ENCODE data around the gene HOXC11. TPM values are rescaled to one million over a fixed set of nuclear protein-coding genes. Genes with fewer than 3 reads are reported as not detected.
A peak's percentile ranks its signal among the peaks of the same experiment; 100 is the strongest.

HOXC11 gene
- total RNA-seq, 1 experiment from 2014 or later, result 5.7 TPM

DNA sequence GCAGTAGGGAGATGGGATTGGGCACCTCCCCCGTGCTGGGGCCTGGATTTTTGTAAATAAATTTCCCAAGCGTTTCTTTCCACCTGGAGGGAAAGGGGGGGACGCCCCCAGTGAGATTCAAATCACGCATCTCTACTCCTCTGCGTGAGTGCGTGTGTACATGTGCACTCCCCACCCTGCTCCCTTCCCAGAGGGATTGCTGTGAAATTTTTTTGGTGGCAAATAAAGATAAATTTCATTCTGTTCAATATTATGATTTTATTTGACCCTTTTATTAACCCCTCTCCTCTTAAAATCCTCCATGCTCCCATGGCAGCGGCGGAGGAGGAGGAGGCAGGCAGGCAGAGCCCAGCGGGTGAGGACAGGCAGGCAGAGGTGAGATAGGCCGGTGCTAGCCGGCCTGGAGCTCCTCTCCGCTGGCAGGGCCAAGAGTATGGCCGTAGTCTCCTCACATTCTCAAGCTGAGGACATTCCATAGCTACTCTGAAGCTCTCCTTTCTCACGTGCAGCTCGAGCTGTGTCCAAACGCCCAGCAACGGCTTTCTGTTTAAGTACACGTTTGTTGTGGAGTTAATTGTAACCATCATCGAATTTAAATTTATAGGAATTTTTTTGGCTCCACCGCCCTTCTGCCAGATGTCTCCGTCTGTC is 3.4 kb downstream of the HOXC11 start:
- no peak overlapping the region for H3K4me3 ChIP-seq (ENCODE audit: low read depth, low read length, poor library complexity, severe bottlenecking)
- H3K27me3 ChIP-seq (replicated peaks; ENCODE audit: insufficient read depth, low read depth, low read length, poor library complexity), result no peaks in the 10 kb centered on the region
- ChIA-PET CTCF (interaction anchor here (0.6 to 1.1 kb wide), 2 partner anchors 9 to 208 kb away, joined by 6 to 8 read pairs; partner anchors contain the start of gene HOXC10), POLR2A (ENCODE audit: low non-redundant PET) (no interaction called here)
- no peak for DNase-seq (ENCODE audit: low spot score)
- TF ChIP-seq CTCF (conservative IDR thresholded peaks at IDR 0.05; ENCODE audit: low read depth, low read length) (no peak), EZH2 (IDR thresholded peaks at IDR 0.05; ENCODE audit: borderline replicate concordance, low read depth, low read length, poor library complexity, severe bottlenecking) (no peak)
- peaks cover 50% of the 10 kb centered on the region for H3K4me1 ChIP-seq (ENCODE audit: insufficient read depth, low read length, poor library complexity, severe bottlenecking)
- no peaks in the 10 kb centered on the region for H3K36me3 ChIP-seq (ENCODE audit: insufficient read depth, low read length, poor library complexity, severe bottlenecking)
- BruUV-seq (replicated peaks), result no TSS peak
- H3K9me3 ChIP-seq (ENCODE audit: low read depth, low read length, poor library complexity, severe bottlenecking), result peaks cover 6% of the 10 kb centered on the region
- no peak overlapping the region for H3K27ac ChIP-seq (ENCODE audit: low read depth, low read length, poor library complexity, severe bottlenecking)
- intact Hi-C loops (cut with micrococcal nuclease; ENCODE audit: unreplicated experiment), result no loop called here

GRCh38 chr12:53976823-53977595 is 4.1 kb downstream of the HOXC11 start:
- Histone ChIP-seq H3K36me3 (ENCODE audit: insufficient read depth, low read length, poor library complexity, severe bottlenecking) (no peaks in the 10 kb centered on the region), H3K27me3 (replicated peaks; ENCODE audit: insufficient read depth, low read depth, low read length, poor library complexity) (no peaks in the 10 kb centered on the region), H3K9me3 (ENCODE audit: low read depth, low read length, poor library complexity, severe bottlenecking) (peaks cover 6% of the 10 kb centered on the region), H3K4me3 (ENCODE audit: low read depth, low read length, poor library complexity, severe bottlenecking) (no peak overlapping the region), H3K4me1 (ENCODE audit: insufficient read depth, low read length, poor library complexity, severe bottlenecking) (peaks cover 50% of the 10 kb centered on the region), H3K27ac (ENCODE audit: low read depth, low read length, poor library complexity, severe bottlenecking) (peak overlapping the region; percentile 68)
- TF ChIP-seq CTCF (conservative IDR thresholded peaks at IDR 0.05; ENCODE audit: low read depth, low read length), result no peak
- no peak for TF ChIP-seq EZH2 (IDR thresholded peaks at IDR 0.05; ENCODE audit: borderline replicate concordance, low read depth, low read length, poor library complexity, severe bottlenecking)
- CTCF ChIA-PET, result interaction anchor here (1.1 kb wide), 1 partner anchor 8 kb away, joined by 6 read pairs; the partner anchor contains the start of gene HOXC10
- POLR2A ChIA-PET (ENCODE audit: low non-redundant PET), result no interaction called here
- intact Hi-C loops (cut with micrococcal nuclease; ENCODE audit: unreplicated experiment), result no loop called here
- DNase-seq (ENCODE audit: low spot score), result no peak
- BruUV-seq (replicated peaks), result no TSS peak

GRCh38 chr12:53977596-53978445 is 4.9 kb downstream of the HOXC11 start:
- TF ChIP-seq CTCF (conservative IDR thresholded peaks at IDR 0.05; ENCODE audit: low read depth, low read length) (no peak), EZH2 (IDR thresholded peaks at IDR 0.05; ENCODE audit: borderline replicate concordance, low read depth, low read length, poor library complexity, severe bottlenecking) (no peak)
- H3K4me3 ChIP-seq (ENCODE audit: low read depth, low read length, poor library complexity, severe bottlenecking), result no peak overlapping the region
- peaks cover 49% of the 10 kb centered on the region for H3K4me1 ChIP-seq (ENCODE audit: insufficient read depth, low read length, poor library complexity, severe bottlenecking)
- BruUV-seq (replicated peaks), result no TSS peak
- POLR2A ChIA-PET (ENCODE audit: low non-redundant PET), result no interaction called here
- intact Hi-C loops (cut with micrococcal nuclease; ENCODE audit: unreplicated experiment), result no loop called here
- no peaks in the 10 kb centered on the region for H3K27me3 ChIP-seq (replicated peaks; ENCODE audit: insufficient read depth, low read depth, low read length, poor library complexity)
- CTCF ChIA-PET, result no interaction called here
- no peak for DNase-seq (ENCODE audit: low spot score)
- no peaks in the 10 kb centered on the region for H3K36me3 ChIP-seq (ENCODE audit: insufficient read depth, low read length, poor library complexity, severe bottlenecking)
- peak overlapping the region; percentile 68 for H3K27ac ChIP-seq (ENCODE audit: low read depth, low read length, poor library complexity, severe bottlenecking)
- H3K9me3 ChIP-seq (ENCODE audit: low read depth, low read length, poor library complexity, severe bottlenecking), result peaks cover 6% of the 10 kb centered on the region
